CD14-positive monocyte (primary cell): Measurements from ENCODE around the gene NARF. TPM values are rescaled to one million over a fixed set of nuclear protein-coding genes. Genes with fewer than 3 reads are reported as not detected.
A peak's percentile ranks its signal among the peaks of the same experiment; 100 is the strongest.

Experiments used
- DNase-seq, 3 donors: peaks; one replicate each; pipeline ENCODE4 v3.0.0-alpha.2; 2011 to 2022
- H2AFZ ChIP-seq: 2 replicates; pipeline ENCODE4 v1.6.0; 2012; ENCODE audit warnings: mild to moderate bottlenecking, low read depth, low read length, inconsistent platforms; ENCODE audit not compliant: insufficient read depth, poor library complexity, severe bottlenecking
- H3K27ac ChIP-seq, 2 donors: 1 replicate in 1 of 2; 2 replicates in 1 of 2; pipeline ENCODE4 v1.5.1; 2012 to 2013; ENCODE audit warnings: low read length in 2 of 2, control low read depth in 1 of 2, inconsistent platforms in 1 of 2, low read depth in 1 of 2, mild to moderate bottlenecking in 1 of 2
- H3K27me3 ChIP-seq, 2 donors: one replicate each; pipeline versions ENCODE4 v1.6.0 to v1.6.1; 2011 to 2013; ENCODE audit warnings: low read length in 2 of 2; ENCODE audit not compliant: control insufficient read depth in 2 of 2, insufficient read depth in 2 of 2
- H3K36me3 ChIP-seq, 2 donors: replicated peaks in 1 of 2; 1 replicate in 1 of 2; 2 replicates in 1 of 2; pipeline versions ENCODE4 v1.5.1 to v1.6.1; 2012 to 2013; ENCODE audit warnings: low read length in 2 of 2, control low read depth in 1 of 2, inconsistent platforms in 1 of 2, mild to moderate bottlenecking in 1 of 2; ENCODE audit not compliant: insufficient read depth in 2 of 2, control insufficient read depth in 1 of 2
- H3K4me1 ChIP-seq, 2 donors: 1 replicate in 1 of 2; 2 replicates in 1 of 2; pipeline versions ENCODE4 v1.5.1 to v1.6.1; 2012 to 2013; ENCODE audit warnings: low read length in 2 of 2, control low read depth in 1 of 2, inconsistent platforms in 1 of 2, mild to moderate bottlenecking in 1 of 2, moderate library complexity in 1 of 2; ENCODE audit not compliant: insufficient read depth in 2 of 2, control insufficient read depth in 1 of 2
- H3K4me2 ChIP-seq: replicated peaks from 2 replicates; pipeline ENCODE3; 2012; ENCODE audit warnings: low read length, moderate library complexity, mild to moderate bottlenecking; ENCODE audit not compliant: poor library complexity, severe bottlenecking; ENCODE audit errors: extremely low read depth
- H3K4me3 ChIP-seq, 3 experiments: fragments of 200-600 bp in 1 of 3; sonication (generic) in 1 of 3; replicated peaks in 1 of 3; 1 replicate in 2 of 3; 2 replicates in 1 of 3; pipeline ENCODE4 v1.5.1; 2011 to 2013; ENCODE audit warnings: low read length in 3 of 3, mild to moderate bottlenecking in 3 of 3, control low read depth in 2 of 3, low read depth in 2 of 3, inconsistent platforms in 1 of 3, moderate library complexity in 1 of 3
- H3K79me2 ChIP-seq: 2 replicates; pipeline ENCODE4 v1.6.0; 2012; ENCODE audit warnings: mild to moderate bottlenecking, control low read depth, inconsistent platforms, low read length, moderate library complexity; ENCODE audit not compliant: insufficient read depth
- H3K9ac ChIP-seq: 2 replicates; pipeline ENCODE4 v1.6.0; 2017; ENCODE audit warnings: low read length, mild to moderate bottlenecking; ENCODE audit not compliant: insufficient read depth, poor library complexity, severe bottlenecking
- H3K9me3 ChIP-seq, 2 donors: replicated peaks in 1 of 2; 1 replicate in 1 of 2; 2 replicates in 1 of 2; pipeline versions ENCODE4 v1.5.1 to v1.6.1; 2012 to 2013; ENCODE audit warnings: low read length in 2 of 2, control low read depth in 1 of 2; ENCODE audit not compliant: control insufficient read depth in 1 of 2, insufficient read depth in 1 of 2
- H4K20me1 ChIP-seq: 2 replicates; pipeline ENCODE4 v1.6.0; 2012; ENCODE audit warnings: mild to moderate bottlenecking, low read length, control low read depth, moderate library complexity; ENCODE audit not compliant: insufficient read depth
- H3K27ac Mint-ChIP-seq, 7 donors: one replicate each; pipeline ENCODE4 v1.8.0; 2020; ENCODE audit warnings: mild to moderate bottlenecking in 7 of 7, mixed read lengths in 7 of 7, moderate library complexity in 6 of 7, inconsistent platforms in 2 of 7
- H3K27me3 Mint-ChIP-seq, 3 donors: one replicate each; pipeline ENCODE4 v1.8.0; 2021 to 2022; ENCODE audit warnings: low read depth in 3 of 3, mild to moderate bottlenecking in 3 of 3, mixed read lengths in 3 of 3, moderate library complexity in 3 of 3, inconsistent platforms in 1 of 3
- H3K36me3 Mint-ChIP-seq, 2 donors: one replicate each; pipeline ENCODE4 v1.8.0; 2020; ENCODE audit warnings: mixed read lengths in 2 of 2, inconsistent platforms in 1 of 2, mild to moderate bottlenecking in 1 of 2
- H3K4me1 Mint-ChIP-seq: one replicate; pipeline ENCODE4 v1.8.0; 2020; ENCODE audit warnings: mild to moderate bottlenecking, mixed read lengths
- H3K4me3 Mint-ChIP-seq, 2 donors: one replicate each; pipeline ENCODE4 v1.8.0; 2020; ENCODE audit warnings: mild to moderate bottlenecking in 2 of 2, mixed read lengths in 2 of 2, moderate library complexity in 1 of 2
- H3K9me3 Mint-ChIP-seq, 7 donors: one replicate each; pipeline ENCODE4 v1.8.0; 2020 to 2022; ENCODE audit warnings: mixed read lengths in 7 of 7, mild to moderate bottlenecking in 6 of 7, moderate library complexity in 6 of 7, inconsistent platforms in 2 of 7
- CTCF ChIP-seq: fragments of 200-600 bp; IDR thresholded peaks from one replicate; pipeline ENCODE4 v1.8.0; 2022; ENCODE audit warnings: antibody characterized with exemption, mild to moderate bottlenecking
- WGBS: methylation state at CpG from one replicate; pipeline ENCODE4 v1.1.5; 2013; ENCODE audit warnings: missing lambda C conversion rate; ENCODE audit not compliant: insufficient coverage; 5-methylcytosine and 5-hydroxymethylcytosine counted together
- intact Hi-C, 2 donors: fragments of 100-400 bp; cut with micrococcal nuclease; formaldehyde crosslinking; loops; one replicate each; pipeline versions ENCODE4 v1.15.0 to v1.15.1; 2023
- polyA plus RNA-seq, 3 donors: library from polyadenylated mRNA; depleted of rRNA in 1 of 3; unstranded in 2 of 3; stranded (reverse) in 1 of 3; fragments of 300-500 nt in 2 of 3; fragments of >200 nt in 1 of 3; fragmentation: Illumina TruSeq in 2 of 3; gene quantifications; 1 replicate in 2 of 3; 2 replicates in 1 of 3; pipeline ENCODE4 v1.2.3, GENCODE V29; 2012 to 2021

NARF gene
- polyA plus RNA-seq, 3 donors, result 91.2 to 101 (median 100) TPM

- TF ChIP-seq CTCF, result no peak
- WGBS, result 100% methylated on average over 2 of the region's 3 CpGs
- Histone ChIP-seq H3K27ac (no peak overlapping the region), H3K4me3 (no peak overlapping the region), H3K9me3 (no peaks in the 10 kb centered on the region), H3K4me1 (peaks cover 0 to 15% of the 10 kb centered on the region in 2 donors), H3K4me2 (no peak overlapping the region), H3K27me3 (no peaks in the 10 kb centered on the region), H3K79me2 (no peaks in the 10 kb centered on the region), H3K36me3 (no peaks in the 10 kb centered on the region), H2AFZ (no peak overlapping the region), H4K20me1 (no peaks in the 10 kb centered on the region), H3K9ac (no peak overlapping the region)
- Mint-ChIP-seq H3K27me3 (peaks cover 0 to 2% (median 0%) of the 10 kb centered on the region in 3 donors), H3K4me3 (no peak overlapping the region), H3K4me1 (peaks cover 17% of the 10 kb centered on the region), H3K9me3 (peaks cover 0 to under 1% (median 0%) of the 10 kb centered on the region in 7 donors), H3K36me3 (peaks cover 13 to 17% of the 10 kb centered on the region in 2 donors), H3K27ac (peak overlapping the region in 1 of 7 donors; percentile 18)
- intact Hi-C loops, result no loop called here
- no peak for DNase-seq
Measured at GRCh38 chr17:82428546-82428945, 30.0 kb upstream of the NARF start.

DNA sequence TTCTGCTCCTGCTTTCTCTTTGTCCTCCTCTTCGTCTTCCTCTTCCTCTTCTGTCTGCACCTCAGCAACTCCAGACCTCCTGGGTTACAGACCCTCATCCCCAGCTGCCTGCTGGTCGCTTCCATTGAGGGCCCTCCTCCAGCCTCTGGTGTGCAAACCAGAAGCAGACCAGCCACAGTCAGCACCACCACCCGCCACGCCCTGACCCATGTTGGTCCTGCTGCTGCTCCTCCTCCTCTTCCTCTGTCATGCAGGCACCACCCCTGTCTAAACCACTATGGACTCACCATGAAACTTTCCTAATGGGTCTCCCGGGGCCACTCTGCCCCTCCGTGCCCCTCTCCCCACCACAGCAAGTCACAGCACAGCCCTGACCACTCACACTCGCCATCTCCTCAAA is 28.7 kb upstream of the NARF start:
- no peak for DNase-seq
- Histone ChIP-seq H3K4me3 (no peak overlapping the region), H2AFZ (no peak overlapping the region), H3K27ac (no peak overlapping the region), H3K9ac (no peak overlapping the region), H3K9me3 (no peaks in the 10 kb centered on the region), H3K4me1 (peaks cover 4 to 22% of the 10 kb centered on the region in 2 donors), H3K79me2 (no peaks in the 10 kb centered on the region), H3K27me3 (no peaks in the 10 kb centered on the region), H3K36me3 (no peaks in the 10 kb centered on the region), H4K20me1 (no peaks in the 10 kb centered on the region), H3K4me2 (no peak overlapping the region)
- H3K4me1 Mint-ChIP-seq, result peaks cover 18% of the 10 kb centered on the region
- H3K27ac Mint-ChIP-seq, result peak overlapping the region in 1 of 7 donors; percentile 45
- peaks cover 16 to 22% of the 10 kb centered on the region in 2 donors for H3K36me3 Mint-ChIP-seq
- H3K4me3 Mint-ChIP-seq, result peak overlapping the region in 1 of 2 donors; percentile 38
- H3K9me3 Mint-ChIP-seq, result no peaks in the 10 kb centered on the region
- TF ChIP-seq CTCF, result no peak
- WGBS, result 81% methylated on average over 7 of the region's 7 CpGs
- peaks cover 0 to 2% (median 0%) of the 10 kb centered on the region in 3 donors for H3K27me3 Mint-ChIP-seq
- intact Hi-C loops, result no loop called here
